HUES6 (cell line): ENCODE results near the gene KPNA4.

Experiments used
- H3K27ac ChIP-seq: 2 replicates; pipeline ENCODE4 v1.7.0; 2013; ENCODE audit warnings: low read depth, mild to moderate bottlenecking, low read length, inconsistent platforms
- H3K27me3 ChIP-seq: 2 replicates; pipeline ENCODE4 v1.6.1; 2013; ENCODE audit warnings: low read length; ENCODE audit not compliant: control insufficient read depth, insufficient read depth
- H3K36me3 ChIP-seq: 2 replicates; pipeline ENCODE4 v1.6.1; 2013; ENCODE audit warnings: low read length; ENCODE audit not compliant: control insufficient read depth, insufficient read depth
- H3K4me1 ChIP-seq: 2 replicates; pipeline ENCODE4 v1.6.1; 2013; ENCODE audit warnings: low read length; ENCODE audit not compliant: control insufficient read depth, insufficient read depth
- H3K4me3 ChIP-seq: 2 replicates; pipeline ENCODE4 v1.5.1; 2013; ENCODE audit warnings: low read depth, low read length
- H3K9ac ChIP-seq: one replicate; pipeline ENCODE4 v1.6.1; 2013; ENCODE audit warnings: mild to moderate bottlenecking, low read length
- H3K9me3 ChIP-seq: 2 replicates; pipeline ENCODE4 v1.6.1; 2013; ENCODE audit warnings: low read depth, low read length; ENCODE audit not compliant: control insufficient read depth, insufficient read depth

KPNA4 gene

GRCh38 chr3:160598865-160599264, 33.5 kb upstream of the KPNA4 start:
- Histone ChIP-seq H3K4me3 (no peak overlapping the region), H3K9me3 (no peaks in the 10 kb centered on the region), H3K36me3 (no peaks in the 10 kb centered on the region), H3K27ac (no peak overlapping the region), H3K9ac (no peak overlapping the region), H3K4me1 (no peaks in the 10 kb centered on the region), H3K27me3 (no peaks in the 10 kb centered on the region)

DNA sequence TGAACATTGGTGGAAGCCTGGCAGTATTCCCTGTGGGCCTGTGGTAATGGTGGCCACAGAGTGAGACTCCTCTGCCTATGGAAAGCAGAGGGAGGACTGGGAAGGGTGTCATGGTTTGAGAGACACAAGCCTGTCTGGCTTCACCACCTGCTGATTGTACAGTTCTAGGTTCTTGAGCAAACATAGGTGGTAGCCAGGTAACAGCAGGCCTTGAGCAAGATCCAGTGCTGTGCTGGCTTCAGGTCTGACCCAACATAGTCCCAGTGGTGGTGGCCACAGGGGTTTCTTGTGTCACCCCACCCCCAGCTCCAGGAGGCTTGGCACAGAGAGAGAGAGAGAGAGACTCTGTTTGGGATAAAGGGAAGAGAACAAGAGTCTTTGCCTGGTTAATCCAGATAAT, 22.7 kb upstream of the KPNA4 start:
- Histone ChIP-seq H3K4me1 (no peaks in the 10 kb centered on the region), H3K27ac (no peak overlapping the region), H3K36me3 (no peaks in the 10 kb centered on the region), H3K9ac (no peak overlapping the region), H3K4me3 (no peak overlapping the region), H3K9me3 (no peaks in the 10 kb centered on the region), H3K27me3 (no peaks in the 10 kb centered on the region)

DNA sequence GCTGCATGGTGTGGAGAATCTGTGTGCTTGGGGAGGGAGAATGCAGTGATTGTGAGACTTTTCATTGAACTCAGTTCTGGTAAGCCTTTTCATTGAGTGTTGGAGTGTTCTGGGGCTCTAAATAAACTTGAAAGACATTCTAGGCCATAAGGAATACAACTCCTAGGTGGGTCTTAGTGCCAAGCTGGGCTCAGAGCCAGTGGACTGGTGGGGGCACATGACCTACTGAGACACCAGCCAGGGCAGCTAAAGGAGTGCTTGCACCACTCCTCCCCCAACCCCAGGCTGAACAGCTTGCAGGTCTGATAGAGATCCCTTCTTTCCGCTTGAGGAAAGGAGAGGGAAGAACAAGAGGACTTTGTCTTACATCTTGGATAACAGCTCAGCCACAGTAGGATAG, 21.7 kb upstream of the KPNA4 start:
- H3K36me3 ChIP-seq, result no peaks in the 10 kb centered on the region
- no peaks in the 10 kb centered on the region for H3K9me3 ChIP-seq
- no peak overlapping the region for H3K9ac ChIP-seq
- H3K4me1 ChIP-seq, result no peaks in the 10 kb centered on the region
- H3K27me3 ChIP-seq, result no peaks in the 10 kb centered on the region
- no peak overlapping the region for H3K4me3 ChIP-seq
- no peak overlapping the region for H3K27ac ChIP-seq

DNA sequence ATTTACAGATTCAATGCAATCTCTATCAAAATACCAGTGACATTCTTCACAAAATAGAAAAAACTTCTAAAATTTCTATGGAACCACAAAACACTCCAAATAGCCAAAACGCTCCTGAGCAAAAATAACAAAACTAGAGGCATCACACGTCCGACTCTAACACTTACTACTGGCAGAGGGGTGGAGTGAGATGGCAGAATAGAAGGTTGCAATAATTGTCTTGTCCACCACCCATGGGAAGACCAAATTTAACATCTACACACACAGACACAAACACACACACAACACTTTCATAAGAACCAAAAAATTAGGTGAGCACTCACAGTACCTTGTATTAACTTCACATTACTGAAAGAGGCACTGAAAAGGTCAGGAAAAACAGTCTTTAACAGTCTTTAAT, 21.3 kb upstream of the KPNA4 start:
- Histone ChIP-seq H3K4me3 (no peak overlapping the region), H3K9ac (no peak overlapping the region), H3K9me3 (no peaks in the 10 kb centered on the region), H3K27ac (no peak overlapping the region), H3K4me1 (no peaks in the 10 kb centered on the region), H3K27me3 (no peaks in the 10 kb centered on the region), H3K36me3 (no peaks in the 10 kb centered on the region)

DNA sequence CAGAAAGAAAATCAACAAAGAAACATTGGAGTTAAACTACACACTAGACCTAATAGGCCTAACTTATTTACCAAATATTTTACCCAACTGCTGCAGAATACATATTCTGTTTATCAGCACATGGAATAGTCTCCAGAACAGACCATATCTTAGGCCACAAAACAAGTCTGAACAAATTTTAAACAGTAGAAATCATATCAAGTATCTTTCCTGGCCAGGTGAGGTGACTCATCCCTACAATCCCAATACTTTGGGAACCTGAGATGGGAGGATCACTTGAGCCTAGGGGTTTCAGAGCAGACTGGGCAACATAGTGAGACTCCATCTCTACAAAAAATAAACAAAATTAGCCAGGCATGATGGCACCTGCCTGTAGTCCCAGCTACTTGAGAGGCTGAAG, 18.1 kb upstream of the KPNA4 start:
- H3K4me1 ChIP-seq, result no peaks in the 10 kb centered on the region
- H3K27ac ChIP-seq, result no peak overlapping the region
- H3K4me3 ChIP-seq, result no peak overlapping the region
- no peaks in the 10 kb centered on the region for H3K27me3 ChIP-seq
- H3K9ac ChIP-seq, result no peak overlapping the region
- no peaks in the 10 kb centered on the region for H3K36me3 ChIP-seq
- H3K9me3 ChIP-seq, result no peaks in the 10 kb centered on the region

DNA sequence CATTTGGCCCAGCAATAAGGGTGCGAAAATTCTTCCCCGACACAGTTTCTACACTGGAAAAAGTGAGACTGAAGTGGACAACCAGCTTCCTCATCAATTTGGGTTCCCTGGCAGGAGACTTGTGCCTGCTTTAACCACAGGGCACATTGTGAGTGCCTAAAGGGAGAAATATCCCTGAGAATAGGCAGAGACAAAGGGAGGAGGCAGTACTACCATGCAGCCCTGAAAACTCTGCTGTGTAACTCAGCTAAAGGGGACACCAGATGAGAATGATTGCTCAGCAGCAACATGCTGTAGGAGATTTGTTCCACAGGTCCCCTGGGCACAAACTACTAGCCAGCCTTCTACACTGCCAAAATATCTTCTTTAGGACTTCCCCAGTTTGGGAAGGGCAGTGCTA, 15.6 kb upstream of the KPNA4 start:
- Histone ChIP-seq H3K36me3 (no peaks in the 10 kb centered on the region), H3K9me3 (no peaks in the 10 kb centered on the region), H3K9ac (no peak overlapping the region), H3K4me3 (no peak overlapping the region), H3K27ac (no peak overlapping the region), H3K27me3 (no peaks in the 10 kb centered on the region), H3K4me1 (no peaks in the 10 kb centered on the region)

DNA sequence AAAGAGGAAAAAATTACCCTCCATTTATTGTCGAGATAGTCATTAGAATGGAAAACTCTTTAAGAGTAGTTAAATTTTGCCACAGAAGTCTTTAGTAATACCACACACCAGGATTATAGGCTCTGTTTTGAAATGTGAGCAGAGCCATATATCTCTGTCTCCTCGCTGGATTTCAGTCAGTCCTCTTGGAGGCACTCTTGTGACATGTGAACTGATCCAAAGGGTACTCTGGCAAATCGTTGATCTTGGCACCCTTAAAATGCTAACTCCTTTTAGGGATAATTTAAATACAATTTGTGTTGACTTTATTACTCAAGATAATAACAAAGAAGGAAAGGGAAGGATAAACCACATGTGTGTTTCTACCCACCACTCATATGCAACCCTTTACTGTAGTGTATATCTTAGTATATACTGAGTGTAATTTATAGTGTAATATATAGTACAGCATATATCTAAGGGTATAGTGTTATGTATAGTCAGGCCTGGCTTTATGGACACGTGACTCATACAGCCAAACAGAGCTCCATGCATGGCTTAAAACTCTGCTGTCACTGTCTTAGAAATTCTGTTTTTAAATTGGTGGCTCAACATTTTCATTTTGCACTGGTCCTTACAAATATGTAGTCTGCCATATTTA, 12.3 kb upstream of the KPNA4 start:
- Histone ChIP-seq H3K27ac (no peak overlapping the region), H3K27me3 (no peaks in the 10 kb centered on the region), H3K36me3 (no peaks in the 10 kb centered on the region), H3K4me1 (no peaks in the 10 kb centered on the region), H3K9ac (no peak overlapping the region), H3K4me3 (no peak overlapping the region), H3K9me3 (peaks cover 2% of the 10 kb centered on the region; the same call in 1 of the 2 replicates)

GRCh38 chr3:160577093-160577492, 11.7 kb upstream of the KPNA4 start:
- H3K4me3 ChIP-seq, result no peak overlapping the region
- no peaks in the 10 kb centered on the region for H3K4me1 ChIP-seq
- H3K9me3 ChIP-seq, result peaks cover 2% of the 10 kb centered on the region; the same call in 1 of the 2 replicates
- no peaks in the 10 kb centered on the region for H3K27me3 ChIP-seq
- no peaks in the 10 kb centered on the region for H3K36me3 ChIP-seq
- H3K27ac ChIP-seq, result no peak overlapping the region
- H3K9ac ChIP-seq, result no peak overlapping the region

- Histone ChIP-seq H3K27me3 (no peaks in the 10 kb centered on the region), H3K36me3 (no peaks in the 10 kb centered on the region), H3K27ac (no peak overlapping the region), H3K9me3 (peaks cover 2% of the 10 kb centered on the region; the same call in 1 of the 2 replicates), H3K9ac (no peak overlapping the region), H3K4me3 (no peak overlapping the region), H3K4me1 (no peaks in the 10 kb centered on the region)
Observed at GRCh38 chr3:160576621-160577020, 11.2 kb upstream of the KPNA4 start.

GRCh38 chr3:160575589-160575988, 10.2 kb upstream of the KPNA4 start:
- Histone ChIP-seq H3K27ac (no peak overlapping the region), H3K36me3 (no peaks in the 10 kb centered on the region), H3K27me3 (no peaks in the 10 kb centered on the region), H3K9me3 (peaks cover 2% of the 10 kb centered on the region; the same call in 1 of the 2 replicates), H3K4me3 (no peak overlapping the region), H3K4me1 (no peaks in the 10 kb centered on the region), H3K9ac (no peak overlapping the region)

DNA sequence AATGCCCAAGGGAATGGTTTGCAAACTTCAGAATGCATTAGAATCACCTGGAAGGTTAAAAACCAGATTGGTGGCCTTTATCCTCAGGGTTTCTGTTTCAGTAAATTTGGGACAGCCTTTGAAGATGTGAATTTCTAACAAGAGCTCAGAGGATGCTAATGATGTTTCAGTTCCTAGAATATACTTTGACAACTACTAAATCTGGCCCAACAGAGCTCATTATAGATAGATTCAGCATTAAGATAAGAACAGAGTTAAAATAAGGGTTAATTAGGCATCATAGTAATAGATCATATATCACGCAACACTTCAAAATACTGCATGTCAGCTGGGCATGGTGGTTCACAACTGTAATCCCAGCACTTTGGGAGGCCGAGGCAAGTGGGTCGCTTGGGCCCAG, 9.3 kb upstream of the KPNA4 start:
- Histone ChIP-seq H3K4me1 (no peaks in the 10 kb centered on the region), H3K9me3 (peaks cover 2% of the 10 kb centered on the region; the same call in 1 of the 2 replicates), H3K4me3 (no peak overlapping the region), H3K27ac (no peak overlapping the region), H3K9ac (no peak overlapping the region), H3K36me3 (no peaks in the 10 kb centered on the region; the same call in 1 of the 2 replicates), H3K27me3 (no peaks in the 10 kb centered on the region)
